ENCODE data around the gene CTNNA2. TPM values are rescaled to one million over a fixed set of nuclear protein-coding genes. Genes with fewer than 3 reads are reported as not detected.

The CTNNA2 gene
- total and polyA plus RNA-seq, 7 donors, result 0.03 to 0.36 (median 0.17) TPM; not detected in 4

- no peak overlapping the region for H3K27ac ChIP-seq
- ATAC-seq, result no peak
- intact Hi-C loops (cut with DNase I), result no loop called here
- no peaks in the 10 kb centered on the region for H3K4me1 ChIP-seq
- H3K9me3 ChIP-seq, result no peaks in the 10 kb centered on the region
- H3K27me3 ChIP-seq (ENCODE audit: insufficient read depth in 3 of 3, low read length in 2 of 3), result no peaks in the 10 kb centered on the region
- TF ChIP-seq CTCF (IDR thresholded peaks at IDR 0.05), result no peak
- no peaks in the 10 kb centered on the region for H3K36me3 ChIP-seq (ENCODE audit: insufficient read depth in 1 of 2, low read depth in 1 of 2)
- DNase-seq, result no peak
- 30 to 37% (median 31%) methylated on average over 5 of the region's 5 CpGs for WGBS, 3 donors
- no peak overlapping the region for H3K4me3 ChIP-seq
Measured at GRCh38 chr2:80007777-80008503, 495.1 kb downstream of the CTNNA2 start.

GRCh38 chr2:80008596-80008995, 495.7 kb downstream of the CTNNA2 start:
- Histone ChIP-seq H3K36me3 (ENCODE audit: insufficient read depth in 1 of 2, low read depth in 1 of 2) (no peaks in the 10 kb centered on the region), H3K9me3 (no peaks in the 10 kb centered on the region), H3K27me3 (ENCODE audit: insufficient read depth in 3 of 3, low read length in 2 of 3) (no peaks in the 10 kb centered on the region), H3K4me1 (no peaks in the 10 kb centered on the region), H3K4me3 (no peak overlapping the region), H3K27ac (no peak overlapping the region)
- ATAC-seq, result no peak
- no peak for TF ChIP-seq CTCF (IDR thresholded peaks at IDR 0.05)
- intact Hi-C loops (cut with DNase I), result no loop called here
- DNase-seq, result no peak
- WGBS, 3 donors, result 56 to 63% (median 60%) methylated on average over 4 of the region's 4 CpGs

GRCh38 chr2:80009211-80009610, 496.4 kb downstream of the CTNNA2 start:
- intact Hi-C loops (cut with DNase I), result no loop called here
- Histone ChIP-seq H3K36me3 (ENCODE audit: insufficient read depth in 1 of 2, low read depth in 1 of 2) (no peaks in the 10 kb centered on the region), H3K9me3 (no peaks in the 10 kb centered on the region), H3K4me1 (no peaks in the 10 kb centered on the region), H3K27me3 (ENCODE audit: insufficient read depth in 3 of 3, low read length in 2 of 3) (no peaks in the 10 kb centered on the region), H3K27ac (no peak overlapping the region), H3K4me3 (no peak overlapping the region)
- no peak for TF ChIP-seq CTCF (IDR thresholded peaks at IDR 0.05)
- 83 to 86% (median 83%) methylated on average over 3 of the region's 3 CpGs for WGBS, 3 donors
- no peak for DNase-seq
- no peak for ATAC-seq

GRCh38 chr2:80012061-80012460, 499.2 kb downstream of the CTNNA2 start:
- no peak for TF ChIP-seq CTCF (IDR thresholded peaks at IDR 0.05)
- Histone ChIP-seq H3K9me3 (no peaks in the 10 kb centered on the region), H3K36me3 (ENCODE audit: insufficient read depth in 1 of 2, low read depth in 1 of 2) (no peaks in the 10 kb centered on the region), H3K27me3 (ENCODE audit: insufficient read depth in 3 of 3, low read length in 2 of 3) (no peaks in the 10 kb centered on the region), H3K4me1 (no peaks in the 10 kb centered on the region), H3K4me3 (no peak overlapping the region), H3K27ac (no peak overlapping the region)
- 75 to 85% (median 84%) methylated on average over 3 of the region's 3 CpGs for WGBS, 3 donors
- DNase-seq, result no peak
- intact Hi-C loops (cut with DNase I), result no loop called here
- ATAC-seq, result no peak

- no peaks in the 10 kb centered on the region for H3K9me3 ChIP-seq
- H3K27ac ChIP-seq, result no peak overlapping the region
- TF ChIP-seq CTCF (IDR thresholded peaks at IDR 0.05), result no peak
- no peaks in the 10 kb centered on the region for H3K36me3 ChIP-seq (ENCODE audit: insufficient read depth in 1 of 2, low read depth in 1 of 2)
- H3K4me3 ChIP-seq, result no peak overlapping the region
- no peaks in the 10 kb centered on the region for H3K27me3 ChIP-seq (ENCODE audit: insufficient read depth in 3 of 3, low read length in 2 of 3)
- H3K4me1 ChIP-seq, result no peaks in the 10 kb centered on the region
- DNase-seq, result no peak
- intact Hi-C loops (cut with DNase I), result no loop called here
- no peak for ATAC-seq
Measured at GRCh38 chr2:80014637-80015036, 501.8 kb downstream of the CTNNA2 start.
